MCF 10A (cell line): ENCODE results near the gene ATXN10. TPM values are rescaled to one million over a fixed set of nuclear protein-coding genes. Genes with fewer than 3 reads are reported as not detected.

ENCODE experiments used
- BruUV-seq: library from RNA; stranded (reverse); fragments of 400-500 nt; replicated peaks from 2 replicates; lab custom pipeline; 2021; lab: Mats Ljungman, UMichigan
- CTCF ChIA-PET: fragments of 300-600 bp; sonication (Branson Sonifier 250); formaldehyde crosslinking; extraction: SDS; loops from one replicate; lab custom pipeline; 2021; ENCODE audit warnings: antibody characterized with exemption, inconsistent platforms; lab: Yijun Ruan, JAX
- POLR2A ChIA-PET: fragments of 300-600, 350-650 bp; sonication (Branson Sonifier 250); formaldehyde crosslinking; extraction: SDS; loops from one replicate; lab custom pipeline; 2020; ENCODE audit warnings: antibody characterized with exemption, inconsistent platforms; lab: Yijun Ruan, JAX
- DNase-seq: peaks from one replicate; pipeline ENCODE4 v3.0.0-alpha.2; 2018; ENCODE audit not compliant: unreplicated experiment
- H3K27ac Mint-ChIP-seq: one replicate; pipeline ENCODE4 v1.8.0; 2022; ENCODE audit warnings: mild to moderate bottlenecking, low read depth, mixed read lengths; ENCODE audit not compliant: unreplicated experiment
- H3K27me3 Mint-ChIP-seq: one replicate; pipeline ENCODE4 v1.8.0; 2022; ENCODE audit warnings: mixed read lengths; ENCODE audit not compliant: insufficient read depth, unreplicated experiment
- H3K36me3 Mint-ChIP-seq: one replicate; pipeline ENCODE4 v1.8.0; 2022; ENCODE audit warnings: mild to moderate bottlenecking, moderate library complexity, mixed read lengths; ENCODE audit not compliant: insufficient read depth, unreplicated experiment
- H3K4me1 Mint-ChIP-seq: one replicate; pipeline ENCODE4 v1.8.0; 2022; ENCODE audit warnings: mixed read lengths; ENCODE audit not compliant: insufficient read depth, unreplicated experiment
- H3K4me3 Mint-ChIP-seq: one replicate; pipeline ENCODE4 v1.8.0; 2022; ENCODE audit warnings: mild to moderate bottlenecking, moderate library complexity, mixed read lengths; ENCODE audit not compliant: unreplicated experiment
- H3K9me3 Mint-ChIP-seq: one replicate; pipeline ENCODE4 v1.8.0; 2022; ENCODE audit warnings: mixed read lengths; ENCODE audit not compliant: unreplicated experiment
- intact Hi-C: fragments of 100-400 bp; cut with micrococcal nuclease; formaldehyde crosslinking; loops from 2 replicates; pipeline ENCODE4 v1.14.1; 2022
- total RNA-seq: library from RNA; stranded (reverse); gene quantifications from 2 replicates; pipeline ENCODE4 v1.2.3, GENCODE V29; 2022
- TF ChIP-seq, protein P1 (sequence below): fragments of 200-600 bp; IDR thresholded peaks from one replicate; pipeline ENCODE4 v1.8.0; 2022; ENCODE audit warnings: antibody characterized with exemption, mild to moderate bottlenecking; ENCODE audit not compliant: unreplicated experiment

ATXN10 gene
- total RNA-seq, 1 experiment from 2014 or later: 193 TPM

DNA sequence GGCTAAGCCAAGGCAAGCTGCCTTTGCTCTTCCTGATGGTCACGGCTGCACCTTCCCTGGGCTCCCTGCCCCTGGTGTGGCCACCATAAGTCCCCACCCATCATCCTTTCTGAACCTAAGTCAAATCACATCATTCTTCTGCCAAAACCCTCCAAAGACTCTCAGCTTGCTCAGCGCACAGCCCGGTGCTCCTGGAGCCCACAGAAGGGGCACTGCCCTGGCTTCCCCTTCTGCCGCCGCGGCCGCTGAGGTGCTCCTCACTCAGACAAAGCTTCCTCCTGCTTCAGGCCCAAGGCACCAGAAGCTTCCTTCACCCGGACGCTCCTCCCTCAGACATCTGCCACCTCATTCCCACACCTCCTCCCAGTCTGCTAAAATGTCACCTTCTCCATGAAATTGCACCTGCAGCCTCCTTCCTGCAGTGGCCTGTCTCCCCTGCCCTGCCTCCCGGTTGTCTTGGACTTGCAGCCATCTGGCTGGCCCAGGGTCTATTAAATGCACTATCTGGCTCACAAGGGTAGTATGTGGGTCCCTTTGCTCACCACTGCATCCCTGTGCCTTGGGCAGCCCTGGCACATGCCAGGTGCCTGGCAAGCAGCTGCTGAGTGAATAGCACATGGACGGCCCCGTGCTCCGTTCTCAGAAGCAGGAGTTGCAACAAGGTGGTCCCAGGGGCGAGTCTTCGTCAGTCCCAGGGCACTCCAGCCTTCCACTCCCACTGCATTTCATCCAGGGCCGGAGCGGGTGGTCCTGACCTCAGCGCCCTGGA lies 197.1 kb downstream of the ATXN10 start:
- Mint-ChIP-seq H3K27ac (no peak overlapping the region), H3K4me1 (no peaks in the 10 kb centered on the region), H3K9me3 (peaks cover 14% of the 10 kb centered on the region), H3K4me3 (no peak overlapping the region), H3K36me3 (peaks cover 2% of the 10 kb centered on the region), H3K27me3 (peaks cover 35% of the 10 kb centered on the region)
- DNase-seq: no peak
- TF ChIP-seq, protein P1, sequence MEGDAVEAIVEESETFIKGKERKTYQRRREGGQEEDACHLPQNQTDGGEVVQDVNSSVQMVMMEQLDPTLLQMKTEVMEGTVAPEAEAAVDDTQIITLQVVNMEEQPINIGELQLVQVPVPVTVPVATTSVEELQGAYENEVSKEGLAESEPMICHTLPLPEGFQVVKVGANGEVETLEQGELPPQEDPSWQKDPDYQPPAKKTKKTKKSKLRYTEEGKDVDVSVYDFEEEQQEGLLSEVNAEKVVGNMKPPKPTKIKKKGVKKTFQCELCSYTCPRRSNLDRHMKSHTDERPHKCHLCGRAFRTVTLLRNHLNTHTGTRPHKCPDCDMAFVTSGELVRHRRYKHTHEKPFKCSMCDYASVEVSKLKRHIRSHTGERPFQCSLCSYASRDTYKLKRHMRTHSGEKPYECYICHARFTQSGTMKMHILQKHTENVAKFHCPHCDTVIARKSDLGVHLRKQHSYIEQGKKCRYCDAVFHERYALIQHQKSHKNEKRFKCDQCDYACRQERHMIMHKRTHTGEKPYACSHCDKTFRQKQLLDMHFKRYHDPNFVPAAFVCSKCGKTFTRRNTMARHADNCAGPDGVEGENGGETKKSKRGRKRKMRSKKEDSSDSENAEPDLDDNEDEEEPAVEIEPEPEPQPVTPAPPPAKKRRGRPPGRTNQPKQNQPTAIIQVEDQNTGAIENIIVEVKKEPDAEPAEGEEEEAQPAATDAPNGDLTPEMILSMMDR: no peak
- intact Hi-C loops: no loop called here
- no TSS peak for BruUV-seq
- ChIA-PET CTCF (interaction anchor here (1.0 kb wide), 1 partner anchor 100 kb away, joined by 4 read pairs; no protein-coding TSS in a partner anchor), POLR2A (no interaction called here)

DNA sequence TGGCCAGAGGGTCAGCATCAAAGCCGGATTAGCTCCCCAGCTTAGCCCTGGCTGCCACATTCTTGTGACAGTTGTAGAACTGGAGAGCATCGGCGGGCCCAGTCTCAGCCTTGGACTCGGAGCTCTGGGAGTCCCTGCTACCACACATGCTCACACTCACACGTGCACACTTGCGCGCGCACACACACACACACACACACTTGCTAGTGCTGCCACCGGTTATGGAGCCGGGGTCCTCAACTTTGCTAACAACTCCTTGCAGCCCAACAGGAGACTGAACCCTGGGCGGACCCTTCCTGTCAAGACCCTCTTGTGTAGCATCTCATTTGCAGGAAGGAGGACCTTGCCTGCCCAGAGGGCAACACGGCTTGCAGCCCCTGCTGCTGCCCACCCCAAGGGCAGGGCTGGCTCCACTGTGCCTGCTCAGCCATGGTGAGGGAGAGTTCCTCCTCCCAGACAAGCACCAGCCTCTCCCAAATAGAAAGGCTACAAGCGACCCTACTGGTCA lies 197.8 kb downstream of the ATXN10 start:
- POLR2A ChIA-PET: no interaction called here
- H3K4me1 Mint-ChIP-seq: no peaks in the 10 kb centered on the region
- DNase-seq: no peak
- peaks cover 16% of the 10 kb centered on the region for H3K9me3 Mint-ChIP-seq
- no TSS peak for BruUV-seq
- H3K4me3 Mint-ChIP-seq: no peak overlapping the region
- intact Hi-C loops: no loop called here
- CTCF ChIA-PET: no interaction called here
- TF ChIP-seq, protein P1: no peak
- no peak overlapping the region for H3K27ac Mint-ChIP-seq
- H3K27me3 Mint-ChIP-seq: peaks cover 41% of the 10 kb centered on the region
- peaks cover 6% of the 10 kb centered on the region for H3K36me3 Mint-ChIP-seq

DNA sequence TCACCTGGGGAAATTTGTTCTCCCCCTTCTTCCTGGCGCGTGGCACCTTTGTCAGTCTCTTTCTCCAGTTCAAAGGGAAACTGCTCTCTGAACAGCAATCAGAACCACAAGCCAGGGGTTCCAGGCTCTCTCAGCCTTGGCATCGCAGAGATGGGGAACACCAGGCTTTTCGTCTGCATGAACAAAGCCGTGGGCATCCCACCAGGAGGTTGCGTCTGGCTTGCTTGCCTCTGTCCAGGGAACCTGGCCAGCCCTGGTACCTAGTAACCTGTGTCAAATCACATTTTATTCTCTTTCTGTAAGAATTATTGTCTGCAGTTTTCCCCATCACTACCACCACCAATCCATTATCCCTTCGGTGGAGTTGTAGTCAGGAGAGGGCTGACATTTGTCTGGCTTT lies 198.4 kb downstream of the ATXN10 start:
- no peak overlapping the region for H3K27ac Mint-ChIP-seq
- peaks cover 47% of the 10 kb centered on the region for H3K27me3 Mint-ChIP-seq
- peaks cover 16% of the 10 kb centered on the region for H3K9me3 Mint-ChIP-seq
- H3K4me1 Mint-ChIP-seq: no peaks in the 10 kb centered on the region
- intact Hi-C loops: no loop called here
- TF ChIP-seq, protein P1: no peak
- ChIA-PET CTCF (no interaction called here), POLR2A (interaction anchor here (0.6 kb wide), 1 partner anchor 387 kb away, joined by 3 read pairs; no protein-coding TSS in a partner anchor)
- H3K4me3 Mint-ChIP-seq: no peak overlapping the region
- peaks cover 6% of the 10 kb centered on the region for H3K36me3 Mint-ChIP-seq
- DNase-seq: no peak
- BruUV-seq: no TSS peak

DNA sequence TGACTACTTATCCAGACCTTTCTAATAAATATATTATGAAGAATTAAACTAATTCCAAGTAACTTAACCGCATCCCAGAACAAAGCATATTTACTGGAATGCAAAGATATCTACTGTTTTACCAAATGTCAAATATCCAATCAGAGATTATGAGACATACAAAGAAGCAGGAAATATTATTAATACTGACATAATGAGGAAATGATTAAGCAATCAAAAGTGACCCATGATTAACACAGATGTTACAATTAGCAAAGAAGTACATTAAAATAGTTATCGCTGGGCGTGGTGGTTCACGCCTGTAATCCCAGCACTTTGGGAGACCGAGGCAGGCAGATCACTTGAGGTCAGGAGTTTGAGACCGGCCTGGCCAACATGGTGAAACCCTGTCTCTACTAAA lies 200.1 kb downstream of the ATXN10 start:
- no peak for DNase-seq
- no peak overlapping the region for H3K27ac Mint-ChIP-seq
- peaks cover 6% of the 10 kb centered on the region for H3K36me3 Mint-ChIP-seq
- ChIA-PET CTCF (interaction anchor here (4.3 kb wide), 1 partner anchor 8 kb away, joined by 33 read pairs; no protein-coding TSS in a partner anchor), POLR2A (no interaction called here)
- H3K27me3 Mint-ChIP-seq: peaks cover 54% of the 10 kb centered on the region
- TF ChIP-seq, protein P1: no peak
- H3K9me3 Mint-ChIP-seq: peaks cover 16% of the 10 kb centered on the region
- no peaks in the 10 kb centered on the region for H3K4me1 Mint-ChIP-seq
- intact Hi-C loops: no loop called here
- no peak overlapping the region for H3K4me3 Mint-ChIP-seq
- no TSS peak for BruUV-seq
